ENCODE measurements around the gene CRYBG3. TPM values are rescaled to one million over a fixed set of nuclear protein-coding genes. Genes with fewer than 3 reads are reported as not detected.

CRYBG3 gene
- total RNA-seq, 6 experiments from 2014 or later = 10.7 to 14.1 (median 12.8) TPM

DNA sequence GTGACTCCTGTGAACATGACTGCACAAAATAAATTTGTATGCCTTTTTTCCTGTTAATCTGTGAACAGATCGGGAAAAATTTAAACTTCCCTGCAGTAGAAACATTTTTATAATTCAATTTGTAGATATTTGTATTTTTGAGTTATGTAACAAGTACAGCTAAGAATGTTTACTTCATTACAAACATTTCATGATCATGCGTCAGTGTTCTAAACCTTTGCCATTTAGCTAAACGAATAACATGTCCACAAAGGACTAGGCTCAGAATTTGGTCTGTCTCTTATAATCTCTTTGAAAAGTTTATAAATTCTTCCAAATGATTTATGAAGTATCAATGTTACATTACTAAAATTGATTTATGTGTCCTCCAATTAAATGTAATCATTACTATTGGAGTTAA lies 17.3 kb upstream of the CRYBG3 start:
- Mint-ChIP-seq H3K4me1 (ENCODE audit: low read depth) (peaks cover under 1% of the 10 kb centered on the region; the same call in 1 of the 2 replicates), H3K4me3 (no peak overlapping the region), H3K9me3 (no peaks in the 10 kb centered on the region), H3K36me3 (ENCODE audit: low read depth) (no peaks in the 10 kb centered on the region), H3K27ac (no peak overlapping the region), H3K27me3 (ENCODE audit: insufficient read depth) (no peaks in the 10 kb centered on the region)
- no peak for DNase-seq
- TF ChIP-seq, protein P1, sequence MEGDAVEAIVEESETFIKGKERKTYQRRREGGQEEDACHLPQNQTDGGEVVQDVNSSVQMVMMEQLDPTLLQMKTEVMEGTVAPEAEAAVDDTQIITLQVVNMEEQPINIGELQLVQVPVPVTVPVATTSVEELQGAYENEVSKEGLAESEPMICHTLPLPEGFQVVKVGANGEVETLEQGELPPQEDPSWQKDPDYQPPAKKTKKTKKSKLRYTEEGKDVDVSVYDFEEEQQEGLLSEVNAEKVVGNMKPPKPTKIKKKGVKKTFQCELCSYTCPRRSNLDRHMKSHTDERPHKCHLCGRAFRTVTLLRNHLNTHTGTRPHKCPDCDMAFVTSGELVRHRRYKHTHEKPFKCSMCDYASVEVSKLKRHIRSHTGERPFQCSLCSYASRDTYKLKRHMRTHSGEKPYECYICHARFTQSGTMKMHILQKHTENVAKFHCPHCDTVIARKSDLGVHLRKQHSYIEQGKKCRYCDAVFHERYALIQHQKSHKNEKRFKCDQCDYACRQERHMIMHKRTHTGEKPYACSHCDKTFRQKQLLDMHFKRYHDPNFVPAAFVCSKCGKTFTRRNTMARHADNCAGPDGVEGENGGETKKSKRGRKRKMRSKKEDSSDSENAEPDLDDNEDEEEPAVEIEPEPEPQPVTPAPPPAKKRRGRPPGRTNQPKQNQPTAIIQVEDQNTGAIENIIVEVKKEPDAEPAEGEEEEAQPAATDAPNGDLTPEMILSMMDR (IDR thresholded peaks at IDR 0.05) = no peak

DNA sequence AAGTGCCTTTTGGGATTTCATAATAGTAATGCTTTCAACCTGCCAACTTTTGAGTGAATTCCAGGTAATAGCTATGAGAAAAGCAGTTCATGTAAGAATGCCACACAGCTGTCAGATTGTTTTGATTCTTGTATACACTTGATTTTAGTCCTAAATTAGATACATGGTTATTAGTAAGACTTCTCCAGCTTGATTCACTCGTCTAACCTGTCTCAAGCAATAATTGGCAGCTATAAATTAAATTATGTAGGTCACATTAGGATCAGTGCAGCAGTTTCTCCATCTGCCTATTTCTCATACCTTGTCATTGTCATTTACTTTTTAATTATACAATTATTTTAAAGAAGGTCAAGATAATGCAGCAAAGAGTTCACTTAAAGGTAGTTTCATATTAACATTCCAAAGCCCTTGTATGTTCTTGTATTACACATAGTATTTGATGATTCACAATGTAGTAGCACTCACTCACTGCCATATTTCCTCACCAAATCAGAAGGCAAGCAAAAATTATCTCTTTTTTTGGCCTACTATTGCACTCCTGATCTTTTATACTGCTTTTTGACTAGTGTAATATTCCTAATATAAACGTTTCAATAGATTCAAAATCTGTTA lies 10.9 kb upstream of the CRYBG3 start:
- no peaks in the 10 kb centered on the region for H3K9me3 Mint-ChIP-seq
- no peaks in the 10 kb centered on the region for H3K36me3 Mint-ChIP-seq (ENCODE audit: low read depth)
- H3K4me1 Mint-ChIP-seq (ENCODE audit: low read depth) = peaks cover 39% of the 10 kb centered on the region
- peak; percentile 10 for DNase-seq
- no peak overlapping the region for H3K4me3 Mint-ChIP-seq
- TF ChIP-seq, protein P1 (IDR thresholded peaks at IDR 0.05) = no peak
- H3K27me3 Mint-ChIP-seq (ENCODE audit: insufficient read depth) = no peaks in the 10 kb centered on the region
- no peak overlapping the region for H3K27ac Mint-ChIP-seq

DNA sequence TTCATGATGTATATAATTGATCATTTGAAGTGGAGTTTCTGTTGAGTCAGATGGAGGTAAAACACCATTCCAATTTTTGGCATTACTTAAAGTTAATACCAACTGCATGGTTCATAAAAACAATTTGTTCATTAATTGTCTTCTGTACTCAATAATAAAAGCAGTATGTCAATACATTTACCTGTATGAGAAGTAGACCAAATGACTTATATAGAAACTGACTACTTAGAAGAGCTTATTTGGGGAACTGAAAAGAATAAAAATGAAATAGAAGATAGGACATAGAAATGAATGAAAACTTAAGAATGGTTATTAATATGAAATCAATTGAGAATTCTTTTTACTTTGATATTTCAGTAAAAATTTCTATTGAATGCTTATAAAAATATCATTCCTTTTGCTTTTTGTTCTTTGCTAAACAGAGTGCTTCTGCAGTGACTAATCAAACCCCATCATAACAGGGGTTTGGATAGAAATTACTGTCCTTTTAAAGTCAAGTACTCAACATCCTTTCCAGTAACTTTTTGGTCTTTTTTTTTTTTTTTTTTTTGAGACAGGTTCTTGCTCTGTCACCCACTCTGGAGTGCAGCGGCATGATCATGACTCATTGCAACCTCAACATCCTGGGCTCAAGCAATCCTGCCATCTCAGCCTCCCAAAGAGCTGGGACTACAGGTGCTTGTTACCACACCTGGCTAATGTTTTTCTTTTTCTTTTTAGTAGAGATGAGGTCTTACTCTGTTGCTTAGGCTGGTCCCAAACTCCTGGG lies 6.5 kb upstream of the CRYBG3 start:
- no peak for DNase-seq
- peaks cover 37% of the 10 kb centered on the region for H3K4me1 Mint-ChIP-seq (ENCODE audit: low read depth)
- no peaks in the 10 kb centered on the region for H3K36me3 Mint-ChIP-seq (ENCODE audit: low read depth)
- no peak overlapping the region for H3K27ac Mint-ChIP-seq
- TF ChIP-seq, protein P1 (IDR thresholded peaks at IDR 0.05) = no peak
- H3K4me3 Mint-ChIP-seq = no peak overlapping the region
- H3K27me3 Mint-ChIP-seq (ENCODE audit: insufficient read depth) = no peaks in the 10 kb centered on the region
- no peaks in the 10 kb centered on the region for H3K9me3 Mint-ChIP-seq

DNA sequence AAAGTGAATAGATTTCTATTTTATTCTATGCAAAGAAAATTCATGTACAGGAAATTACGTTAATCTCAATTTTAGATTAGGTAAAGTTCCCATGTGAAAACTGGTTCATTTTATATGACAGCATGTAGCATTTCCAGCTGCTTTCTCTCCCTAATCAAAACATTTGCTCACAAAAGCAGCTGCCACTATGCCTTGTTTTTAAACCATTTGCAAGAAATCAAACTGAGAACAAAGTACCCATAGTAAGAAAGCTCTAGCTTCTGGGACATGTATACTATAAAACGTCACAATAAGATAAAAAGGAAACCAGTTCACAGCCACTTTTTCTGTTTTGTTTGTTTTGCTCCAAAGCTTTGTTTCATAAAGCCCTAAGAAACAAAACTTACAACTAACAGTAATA lies 5.0 kb upstream of the CRYBG3 start:
- H3K27ac Mint-ChIP-seq = no peak overlapping the region
- no peaks in the 10 kb centered on the region for H3K9me3 Mint-ChIP-seq
- H3K36me3 Mint-ChIP-seq (ENCODE audit: low read depth) = no peaks in the 10 kb centered on the region
- H3K27me3 Mint-ChIP-seq (ENCODE audit: insufficient read depth) = no peaks in the 10 kb centered on the region
- no peak for DNase-seq
- H3K4me1 Mint-ChIP-seq (ENCODE audit: low read depth) = peaks cover 33% of the 10 kb centered on the region
- TF ChIP-seq, protein P1 (IDR thresholded peaks at IDR 0.05) = no peak
- no peak overlapping the region for H3K4me3 Mint-ChIP-seq

DNA sequence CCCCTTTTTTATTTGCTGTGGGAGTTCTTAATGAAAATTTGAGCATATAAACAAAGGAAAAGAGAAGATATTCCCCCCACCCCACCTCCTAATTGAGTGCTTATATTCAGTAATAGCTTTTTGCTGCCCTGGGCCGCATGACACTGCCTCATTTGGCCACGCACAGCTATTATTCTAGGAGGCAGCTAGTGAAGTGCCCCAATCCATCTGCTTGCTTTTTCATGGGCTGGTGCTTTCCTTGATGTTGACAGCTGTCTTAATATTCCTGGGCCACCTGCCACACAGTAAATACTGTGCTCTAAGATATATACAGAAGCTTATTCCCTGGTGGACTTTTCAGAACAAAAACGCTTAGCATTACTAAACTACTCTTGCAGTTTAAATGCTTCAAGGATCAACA lies 3.8 kb upstream of the CRYBG3 start:
- no peaks in the 10 kb centered on the region for H3K27me3 Mint-ChIP-seq (ENCODE audit: insufficient read depth)
- no peaks in the 10 kb centered on the region for H3K36me3 Mint-ChIP-seq (ENCODE audit: low read depth)
- peaks cover 29% of the 10 kb centered on the region for H3K4me1 Mint-ChIP-seq (ENCODE audit: low read depth)
- no peak overlapping the region for H3K4me3 Mint-ChIP-seq
- H3K27ac Mint-ChIP-seq = no peak overlapping the region
- H3K9me3 Mint-ChIP-seq = no peaks in the 10 kb centered on the region
- TF ChIP-seq, protein P1 (IDR thresholded peaks at IDR 0.05) = no peak
- DNase-seq = no peak

Measured in HFFc6 (cell line).